SU-DHL-6 (cell line): ENCODE results near the gene HOXD10.

Experiments
- H2AFZ ChIP-seq: fragments of 200-600 bp; sonication (generic); 2 replicates; pipeline ENCODE4 v1.6.1; 2014; ENCODE audit warnings: low read depth, mild to moderate bottlenecking, moderate library complexity, mixed read lengths, antibody characterized with exemption, low read length; ENCODE audit not compliant: severe bottlenecking
- H3F3A ChIP-seq: fragments of 200-600 bp; shearing (Covaris generic); 2 replicates; pipeline ENCODE4 v1.6.0; 2016; ENCODE audit warnings: antibody characterized with exemption, mild to moderate bottlenecking; ENCODE audit not compliant: insufficient read depth
- H3K27ac ChIP-seq: fragments of 200-600 bp; sonication (generic); 2 replicates; pipeline ENCODE4 v1.5.1; 2016; ENCODE audit warnings: low read depth, mild to moderate bottlenecking, low read length, moderate library complexity, mixed read lengths
- H3K27me3 ChIP-seq: fragments of 200-600 bp; sonication (generic), shearing (Covaris generic); 2 replicates; pipeline ENCODE4 v1.6.0; 2014; ENCODE audit warnings: mild to moderate bottlenecking, low read length
- H3K36me3 ChIP-seq: fragments of 200-600 bp; sonication (generic); 2 replicates; pipeline ENCODE4 v1.6.1; 2014; ENCODE audit warnings: mild to moderate bottlenecking, low read length, mixed read lengths
- H3K4me2 ChIP-seq: fragments of 300-600, 200-600 bp; shearing (Covaris generic), sonication (generic); 2 replicates; pipeline ENCODE4 v1.6.0; 2014; ENCODE audit warnings: low read length, low read depth, mild to moderate bottlenecking; ENCODE audit not compliant: poor library complexity, severe bottlenecking
- H3K4me3 ChIP-seq: fragments of 200-600 bp; sonication (generic); 2 replicates; pipeline ENCODE4 v1.5.1; 2014; ENCODE audit warnings: antibody characterized with exemption, low read length, mild to moderate bottlenecking, mixed read lengths; ENCODE audit not compliant: insufficient read depth, poor library complexity, severe bottlenecking
- H3K79me2 ChIP-seq: fragments of 200-600 bp; sonication (generic); 2 replicates; pipeline ENCODE4 v1.6.1; 2014; ENCODE audit warnings: mild to moderate bottlenecking, low read length, moderate library complexity; ENCODE audit not compliant: insufficient read depth
- H3K9ac ChIP-seq: fragments of 200-600 bp; sonication (generic); 2 replicates; pipeline ENCODE4 v1.7.0; 2014; ENCODE audit warnings: mild to moderate bottlenecking, low read length
- H3K9me2 ChIP-seq: fragments of 200-600 bp; sonication (generic); replicated peaks from 2 replicates; pipeline ENCODE4 v1.6.1; 2014; ENCODE audit warnings: low read length; ENCODE audit not compliant: insufficient read depth
- H3K9me3 ChIP-seq: fragments of 200-600 bp; sonication (generic); 2 replicates; pipeline ENCODE4 v1.6.1; 2014; ENCODE audit warnings: low read length, mixed read lengths; ENCODE audit not compliant: insufficient read depth
- H4K20me1 ChIP-seq: fragments of 200-600 bp; sonication (generic); 2 replicates; pipeline ENCODE4 v1.6.1; 2014; ENCODE audit warnings: low read depth, mild to moderate bottlenecking, antibody characterized with exemption, low read length, moderate library complexity, mixed read lengths
- CTCF ChIP-seq: fragments of 200-600 bp; sonication (generic); IDR thresholded peaks from one replicate; pipeline ENCODE4 v1.5.1; 2017; ENCODE audit warnings: antibody characterized with exemption, mild to moderate bottlenecking, low read length, moderate library complexity; ENCODE audit not compliant: insufficient read depth, poor library complexity, severe bottlenecking
- EZH2phosphoT487 ChIP-seq: fragments of 200-600 bp; sonication (generic), shearing (Covaris generic); conservative IDR thresholded peaks from 2 replicates; pipeline ENCODE4 v1.6.1; 2018; ENCODE audit warnings: mild to moderate bottlenecking, antibody characterized with exemption, low read length, moderate library complexity, mixed read lengths

HOXD10 gene

DNA sequence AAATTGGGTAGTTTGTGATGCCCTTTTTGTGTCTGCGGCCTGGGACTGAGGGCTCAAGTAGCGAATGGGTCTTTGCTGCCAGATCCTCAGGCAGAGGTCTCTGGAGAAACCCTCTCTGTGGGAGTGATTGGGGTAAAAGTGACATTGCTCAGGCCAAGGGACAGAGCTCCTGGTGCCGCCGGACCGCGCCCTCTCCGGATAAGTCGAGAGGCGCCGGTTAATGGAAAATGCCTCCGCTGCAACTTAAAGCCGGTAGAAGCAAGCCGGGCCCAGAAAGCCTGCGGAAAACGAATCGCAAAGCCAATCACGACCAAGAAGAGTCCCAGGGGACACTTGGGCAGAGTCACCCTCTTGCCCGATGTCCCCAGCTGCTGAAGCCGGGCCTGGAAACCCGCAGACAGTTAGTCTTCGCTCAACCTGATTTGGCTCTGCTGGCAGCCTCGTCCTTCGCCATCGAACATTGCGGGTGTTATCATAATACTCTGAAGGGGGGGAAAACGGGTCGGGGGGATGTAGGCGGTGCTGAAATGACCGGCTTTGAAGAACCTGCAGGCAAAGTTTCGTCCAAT lies 17.3 kb upstream of the HOXD10 start:
- H2AFZ ChIP-seq: no peak overlapping the region
- no peak overlapping the region for H3K4me3 ChIP-seq
- H3K9ac ChIP-seq: no peak overlapping the region
- H4K20me1 ChIP-seq: no peaks in the 10 kb centered on the region
- no peaks in the 10 kb centered on the region for H3K27me3 ChIP-seq
- no peaks in the 10 kb centered on the region for H3K9me3 ChIP-seq
- no peaks in the 10 kb centered on the region for H3K9me2 ChIP-seq
- H3K36me3 ChIP-seq: no peaks in the 10 kb centered on the region
- H3F3A ChIP-seq: no peaks in the 10 kb centered on the region
- TF ChIP-seq CTCF (no peak), EZH2phosphoT487 (no peak)
- no peak overlapping the region for H3K4me2 ChIP-seq
- H3K27ac ChIP-seq: no peak overlapping the region
- no peaks in the 10 kb centered on the region for H3K79me2 ChIP-seq

DNA sequence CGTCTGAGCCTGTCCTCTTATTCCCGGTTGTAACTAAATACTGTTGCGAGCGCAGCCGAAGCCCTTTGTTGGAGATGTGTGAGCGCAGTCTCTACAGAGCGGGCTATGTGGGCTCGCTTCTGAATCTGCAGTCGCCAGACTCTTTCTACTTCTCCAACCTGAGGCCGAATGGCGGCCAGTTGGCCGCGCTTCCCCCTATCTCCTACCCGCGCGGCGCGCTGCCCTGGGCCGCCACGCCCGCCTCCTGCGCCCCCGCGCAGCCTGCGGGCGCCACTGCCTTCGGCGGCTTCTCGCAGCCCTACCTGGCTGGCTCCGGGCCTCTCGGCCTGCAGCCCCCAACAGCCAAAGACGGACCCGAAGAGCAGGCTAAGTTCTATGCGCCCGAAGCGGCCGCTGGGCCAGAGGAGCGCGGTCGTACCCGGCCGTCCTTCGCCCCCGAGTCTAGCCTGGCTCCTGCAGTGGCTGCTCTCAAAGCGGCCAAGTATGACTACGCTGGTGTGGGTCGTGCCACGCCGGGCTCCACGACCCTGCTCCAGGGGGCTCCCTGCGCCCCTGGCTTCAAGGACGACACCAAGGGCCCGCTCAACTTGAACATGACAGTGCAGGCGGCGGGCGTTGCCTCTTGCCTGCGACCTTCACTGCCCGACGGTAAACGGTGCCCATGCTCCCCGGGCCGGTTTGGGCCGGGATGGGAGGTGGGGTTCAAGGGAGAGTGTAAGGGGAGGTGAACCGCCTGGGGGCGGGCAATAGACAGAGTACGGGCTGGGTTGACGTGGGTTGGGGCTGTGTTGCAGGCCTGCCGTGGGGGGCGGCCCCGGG lies 16.6 kb upstream of the HOXD10 start, which contains the start of gene HOXD12:
HOXD12 (plus strand) TSS at position 68 of the 819 bp plus-strand sequence; CDS start at position 75, 7 bp downstream.
- Histone ChIP-seq H3K9ac (no peak within 1 kb of the TSS), H3K4me2 (no peak within 1 kb of the TSS), H3K27me3 (no peaks in the 10 kb centered on the region), H3F3A (no peaks in the 10 kb centered on the region), H3K27ac (no peak within 1 kb of the TSS), H4K20me1 (no peaks in the 10 kb centered on the region), H3K4me3 (no peak within 1 kb of the TSS), H3K9me2 (no peaks in the 10 kb centered on the region), H2AFZ (no peak within 1 kb of the TSS), H3K9me3 (no peaks in the 10 kb centered on the region), H3K36me3 (no peaks in the 10 kb centered on the region), H3K79me2 (no peaks in the 10 kb centered on the region)
- TF ChIP-seq CTCF (no peak), EZH2phosphoT487 (no peak)

DNA sequence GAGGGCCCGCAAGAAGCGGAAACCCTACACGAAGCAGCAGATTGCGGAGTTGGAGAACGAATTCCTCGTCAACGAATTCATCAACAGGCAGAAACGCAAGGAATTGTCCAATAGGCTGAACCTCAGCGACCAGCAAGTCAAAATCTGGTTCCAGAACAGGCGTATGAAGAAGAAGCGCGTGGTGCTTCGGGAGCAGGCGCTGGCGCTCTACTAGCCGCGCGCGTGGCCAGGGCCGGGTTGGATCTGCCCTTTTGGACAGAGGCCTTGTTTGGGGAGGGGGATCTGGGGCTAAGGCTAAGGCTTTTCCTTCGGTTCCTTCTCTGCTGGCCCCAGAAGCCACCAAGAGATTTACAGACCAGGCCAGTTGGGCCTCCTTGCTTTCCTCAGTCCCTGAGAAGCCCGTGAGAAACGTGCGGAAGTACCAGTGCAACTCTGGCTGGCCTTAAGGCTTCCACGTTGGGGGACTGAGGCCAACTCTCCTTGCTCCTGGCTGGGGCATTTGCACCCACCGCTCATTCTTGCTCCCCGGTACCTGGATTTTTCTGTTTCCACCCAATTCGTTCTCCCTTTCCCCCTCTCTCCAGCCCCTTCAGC lies 15.9 kb upstream of the HOXD10 start:
- Histone ChIP-seq H3K9me3 (no peaks in the 10 kb centered on the region), H3K9me2 (no peaks in the 10 kb centered on the region), H2AFZ (no peak overlapping the region), H3K27me3 (no peaks in the 10 kb centered on the region), H3K4me3 (no peak overlapping the region), H3K79me2 (no peaks in the 10 kb centered on the region), H3F3A (no peaks in the 10 kb centered on the region), H3K36me3 (no peaks in the 10 kb centered on the region), H3K27ac (no peak overlapping the region), H4K20me1 (no peaks in the 10 kb centered on the region), H3K9ac (no peak overlapping the region), H3K4me2 (no peak overlapping the region)
- no peak for TF ChIP-seq EZH2phosphoT487
- no peak for TF ChIP-seq CTCF
